LHCN-M2 (cell line): ENCODE results near the gene TRDN. TPM values are rescaled to one million over a fixed set of nuclear protein-coding genes. Genes with fewer than 3 reads are reported as not detected.

Source experiments
- DNase-seq: peaks from one replicate; pipeline ENCODE4 v3.0.0-alpha.2; 2012; ENCODE audit warnings: low read depth
- total RNA-seq: library from RNA; depleted of rRNA; stranded (reverse); fragments of >200 nt; gene quantifications from 2 replicates; pipeline ENCODE4 v1.2.3, GENCODE V29; 2014; rRNA removed

Gene TRDN
- total RNA-seq, 1 experiment from 2014 or later = not detected

DNA sequence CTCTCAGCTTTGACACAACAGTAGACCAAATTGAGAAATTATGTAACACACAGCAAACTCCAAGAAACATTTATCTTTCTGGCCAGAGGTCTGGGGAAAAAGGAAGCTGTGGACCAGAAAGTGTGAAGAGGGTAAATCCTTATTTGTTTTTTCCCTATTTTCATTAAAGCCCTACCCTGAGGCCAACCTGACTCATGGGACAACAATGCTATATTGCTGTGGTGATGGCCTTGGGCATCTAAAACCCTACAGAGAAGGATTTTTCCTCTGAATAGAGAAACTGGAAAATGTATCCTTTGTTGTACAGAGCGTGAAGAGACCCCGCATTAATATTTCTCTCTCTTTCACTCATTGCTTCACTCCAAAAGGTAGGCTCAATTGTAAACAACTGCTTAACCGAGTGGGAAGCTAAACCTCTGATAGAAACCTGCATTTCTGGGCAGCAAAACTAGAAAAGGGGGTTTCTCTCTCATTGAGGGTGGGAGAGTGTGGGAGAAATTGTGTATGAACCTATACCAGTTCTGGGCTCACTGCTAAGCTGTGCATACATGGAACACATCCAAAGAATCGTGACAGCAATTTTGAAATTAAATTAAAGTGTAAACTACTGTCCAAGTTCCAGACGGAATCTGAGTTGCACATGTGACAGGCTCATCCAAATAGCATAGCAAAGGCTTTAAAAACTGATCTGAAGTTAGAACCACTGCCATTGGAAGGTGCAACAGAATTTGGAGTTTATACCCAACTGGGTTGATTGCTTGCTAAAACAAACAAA is 465.2 kb downstream of the TRDN start:
- DNase-seq = peak; percentile 38

DNA sequence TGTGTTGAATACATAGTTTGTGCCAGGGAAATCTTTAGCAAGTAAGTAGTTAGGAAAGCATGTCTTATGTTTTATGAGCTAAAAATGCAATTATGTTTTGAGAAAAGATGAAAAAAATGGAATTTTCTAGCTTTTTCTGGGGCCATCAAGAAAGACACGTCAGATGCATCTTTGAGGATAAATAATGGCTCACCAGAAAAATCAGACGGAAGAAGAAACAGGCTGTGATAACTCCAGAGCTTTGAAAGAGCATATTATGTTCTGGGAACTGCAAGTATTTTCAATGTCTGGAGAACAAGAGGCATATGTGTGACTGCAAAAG is 467.0 kb downstream of the TRDN start:
- no peak for DNase-seq

DNA sequence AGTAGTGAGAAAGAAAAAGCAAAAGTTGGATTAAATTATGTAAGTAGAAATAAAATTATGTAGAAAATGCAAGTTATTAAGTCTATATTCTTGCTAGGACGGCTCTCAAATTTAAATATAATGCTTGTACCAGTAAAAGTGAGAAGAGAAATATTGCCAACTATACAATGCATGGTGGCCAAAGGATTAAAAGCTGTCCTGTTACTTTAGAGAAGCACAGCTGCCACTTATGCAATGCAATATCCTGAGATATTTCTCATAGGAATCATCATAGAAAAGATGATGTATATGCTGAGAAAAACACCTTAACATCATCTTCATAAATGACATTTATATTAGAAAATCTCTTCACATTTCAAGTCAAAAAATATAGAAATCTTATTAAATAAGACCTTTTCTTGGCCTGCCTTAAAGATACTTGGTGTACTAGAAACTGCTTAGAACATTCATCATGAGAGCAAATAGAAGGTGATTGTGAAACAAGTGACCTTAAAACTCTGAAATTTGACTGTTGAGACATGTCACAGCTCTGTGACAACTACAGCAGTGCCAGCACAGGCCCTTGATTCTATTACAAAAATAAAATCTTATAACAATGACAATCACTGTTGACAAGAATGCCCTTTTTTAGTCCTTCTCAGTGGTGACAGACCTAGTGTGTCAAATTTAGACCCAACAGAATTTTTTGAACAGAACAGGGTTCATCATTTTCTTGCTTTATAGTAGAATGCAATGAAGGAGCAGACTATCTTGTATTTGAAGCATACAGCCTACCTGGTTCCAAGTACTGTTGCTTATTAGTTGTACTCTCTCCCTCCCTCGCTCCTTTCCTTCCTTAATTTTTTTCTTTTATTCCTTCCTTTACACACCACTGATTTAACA is 467.6 kb downstream of the TRDN start:
- no peak for DNase-seq

DNA sequence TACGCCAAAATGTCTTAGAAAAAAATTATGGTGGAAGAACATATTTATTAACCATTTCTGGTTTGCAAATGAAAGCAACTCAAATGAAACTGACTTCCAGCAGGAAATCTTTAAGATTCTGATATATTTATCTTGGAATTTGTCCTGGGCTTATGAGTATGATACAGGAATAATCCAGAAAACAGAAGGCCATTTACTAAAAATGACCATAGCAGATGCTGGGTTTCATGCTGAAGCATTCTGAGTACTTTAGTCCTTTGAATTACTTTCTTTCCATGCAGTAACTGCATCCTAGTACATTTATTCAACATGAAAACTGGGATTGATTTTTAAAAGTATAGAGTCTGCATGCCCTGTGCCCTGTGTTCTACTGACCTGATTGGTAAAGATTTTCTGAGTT is 468.3 kb downstream of the TRDN start:
- DNase-seq = no peak

Other genes with a start within 250 kb of the TRDN start
- 0.06 TPM in 1 of 2 replicates, not detected in the other for gene NKAIN2, start 166.9 kb upstream of the TRDN start, total RNA-seq